ENCODE data around the gene SECISBP2.

The SECISBP2 gene

GRCh38 chr9:89378541-89378940, 60.2 kb downstream of the SECISBP2 start:
- no peak for ATAC-seq (replicated peaks)
- peaks cover 78% of the 10 kb centered on the region for H3K36me3 Mint-ChIP-seq (ENCODE audit: insufficient read depth)
- H3K4me3 Mint-ChIP-seq, result no peak overlapping the region
- peaks cover 31 to 36% of the 10 kb centered on the region in 2 donors for H3K4me1 Mint-ChIP-seq (ENCODE audit: low read depth in 2 of 2)
- peak overlapping the region in 1 of 2 donors; percentile 25 for H3K27ac Mint-ChIP-seq
- no peaks in the 10 kb centered on the region for H3K9me3 Mint-ChIP-seq
- no peak for DNase-seq
- H3K27me3 Mint-ChIP-seq, result no peaks in the 10 kb centered on the region

GRCh38 chr9:89379031-89379430, 60.7 kb downstream of the SECISBP2 start:
- Mint-ChIP-seq H3K4me3 (no peak overlapping the region), H3K9me3 (no peaks in the 10 kb centered on the region), H3K4me1 (ENCODE audit: low read depth in 2 of 2) (peaks cover 31 to 36% of the 10 kb centered on the region in 2 donors), H3K27ac (peak overlapping the region; percentile 25 to 26), H3K36me3 (ENCODE audit: insufficient read depth) (peaks cover 82% of the 10 kb centered on the region), H3K27me3 (no peaks in the 10 kb centered on the region)
- ATAC-seq (replicated peaks), result no peak
- DNase-seq, result no peak

GRCh38 chr9:89379508-89380115, 61.3 kb downstream of the SECISBP2 start:
- Mint-ChIP-seq H3K4me3 (no peak overlapping the region), H3K27ac (peak overlapping the region; percentile 25 to 26), H3K9me3 (no peaks in the 10 kb centered on the region), H3K4me1 (ENCODE audit: low read depth in 2 of 2) (peaks cover 26 to 30% of the 10 kb centered on the region in 2 donors), H3K27me3 (no peaks in the 10 kb centered on the region), H3K36me3 (ENCODE audit: insufficient read depth) (peaks cover 84% of the 10 kb centered on the region)
- DNase-seq (no peak), ATAC-seq (replicated peaks) (no peak)

- no peak for ATAC-seq (replicated peaks)
Observed at GRCh38 chr9:89380437-89381307, 62.4 kb downstream of the SECISBP2 start.

GRCh38 chr9:89381308-89381609, 63.0 kb downstream of the SECISBP2 start:
- H3K4me1 Mint-ChIP-seq (ENCODE audit: low read depth in 2 of 2), result peaks cover 12 to 18% of the 10 kb centered on the region in 2 donors

More at GRCh38 chr9:89380437-89381307, 62.4 kb downstream of the SECISBP2 start:
- Mint-ChIP-seq H3K9me3 (no peaks in the 10 kb centered on the region), H3K4me1 (ENCODE audit: low read depth in 2 of 2) (peaks cover 17 to 22% of the 10 kb centered on the region in 2 donors), H3K27me3 (no peaks in the 10 kb centered on the region), H3K36me3 (ENCODE audit: insufficient read depth) (peaks cover 85% of the 10 kb centered on the region), H3K4me3 (no peak overlapping the region), H3K27ac (peak overlapping the region; percentile 78 to 79)
- no peak for DNase-seq

GRCh38 chr9:89382026-89382986, 64.0 kb downstream of the SECISBP2 start:
- DNase-seq (no peak), ATAC-seq (replicated peaks) (no peak)
- Mint-ChIP-seq H3K4me1 (ENCODE audit: low read depth in 2 of 2) (peaks cover 4 to 11% of the 10 kb centered on the region in 2 donors), H3K27me3 (no peaks in the 10 kb centered on the region), H3K9me3 (no peaks in the 10 kb centered on the region), H3K27ac (peak overlapping the region; percentile 78 to 79), H3K4me3 (no peak overlapping the region), H3K36me3 (ENCODE audit: insufficient read depth) (peaks cover 91% of the 10 kb centered on the region)

More at GRCh38 chr9:89381308-89381609, 63.0 kb downstream of the SECISBP2 start:
- no peak for ATAC-seq (replicated peaks)
- Mint-ChIP-seq H3K27ac (peak overlapping the region; percentile 78 to 79), H3K27me3 (no peaks in the 10 kb centered on the region), H3K4me3 (no peak overlapping the region), H3K36me3 (ENCODE audit: insufficient read depth) (peaks cover 90% of the 10 kb centered on the region), H3K9me3 (no peaks in the 10 kb centered on the region)
- no peak for DNase-seq

- Mint-ChIP-seq H3K9me3 (no peaks in the 10 kb centered on the region), H3K27me3 (no peaks in the 10 kb centered on the region), H3K4me3 (no peak overlapping the region), H3K4me1 (ENCODE audit: low read depth in 2 of 2) (peaks cover 4 to 10% of the 10 kb centered on the region in 2 donors), H3K27ac (peak overlapping the region; percentile 76 to 88), H3K36me3 (ENCODE audit: insufficient read depth) (peaks cover 91% of the 10 kb centered on the region)
- ATAC-seq (replicated peaks), result no peak
- no peak for DNase-seq
Observed at GRCh38 chr9:89383030-89383720, 64.9 kb downstream of the SECISBP2 start.

- H3K27ac Mint-ChIP-seq, result peak overlapping the region; percentile 53 to 76
- ATAC-seq (replicated peaks), result no peak
Observed at GRCh38 chr9:89383721-89384300, 65.5 kb downstream of the SECISBP2 start.

GRCh38 chr9:89384783-89385182, 66.5 kb downstream of the SECISBP2 start:
- Mint-ChIP-seq H3K4me1 (ENCODE audit: low read depth in 2 of 2) (peaks cover 8 to 10% of the 10 kb centered on the region in 2 donors), H3K27ac (peak overlapping the region; percentile 85 to 90), H3K9me3 (no peaks in the 10 kb centered on the region), H3K36me3 (ENCODE audit: insufficient read depth) (peaks cover 93% of the 10 kb centered on the region), H3K4me3 (peak overlapping the region in 1 of 2 donors; percentile 33), H3K27me3 (no peaks in the 10 kb centered on the region)
- no peak for DNase-seq
- ATAC-seq (replicated peaks), result no peak

More at GRCh38 chr9:89383721-89384300, 65.5 kb downstream of the SECISBP2 start:
- peaks cover 4 to 10% of the 10 kb centered on the region in 2 donors for H3K4me1 Mint-ChIP-seq (ENCODE audit: low read depth in 2 of 2)
- no peak overlapping the region for H3K4me3 Mint-ChIP-seq
- H3K9me3 Mint-ChIP-seq, result no peaks in the 10 kb centered on the region
- H3K27me3 Mint-ChIP-seq, result no peaks in the 10 kb centered on the region
- DNase-seq, result no peak
- H3K36me3 Mint-ChIP-seq (ENCODE audit: insufficient read depth), result peaks cover 91% of the 10 kb centered on the region

GRCh38 chr9:89386206-89386605, 67.9 kb downstream of the SECISBP2 start:
- Mint-ChIP-seq H3K27ac (peak overlapping the region; percentile 64 to 84), H3K9me3 (no peaks in the 10 kb centered on the region), H3K4me3 (no peak overlapping the region), H3K27me3 (no peaks in the 10 kb centered on the region), H3K4me1 (ENCODE audit: low read depth in 2 of 2) (peaks cover 8 to 10% of the 10 kb centered on the region in 2 donors), H3K36me3 (ENCODE audit: insufficient read depth) (peaks cover 91% of the 10 kb centered on the region)
- no peak for ATAC-seq (replicated peaks)
- no peak for DNase-seq

- ATAC-seq (replicated peaks) (no peak), DNase-seq (no peak)
- H3K27ac Mint-ChIP-seq, result peak overlapping the region; percentile 64 to 84
- no peaks in the 10 kb centered on the region for H3K27me3 Mint-ChIP-seq
- H3K4me3 Mint-ChIP-seq, result no peak overlapping the region
- peaks cover 92% of the 10 kb centered on the region for H3K36me3 Mint-ChIP-seq (ENCODE audit: insufficient read depth)
- H3K4me1 Mint-ChIP-seq (ENCODE audit: low read depth in 2 of 2), result peaks cover 6 to 8% of the 10 kb centered on the region in 2 donors
- H3K9me3 Mint-ChIP-seq, result no peaks in the 10 kb centered on the region
Observed at GRCh38 chr9:89386797-89387196, 68.5 kb downstream of the SECISBP2 start.

- Mint-ChIP-seq H3K27ac (peak overlapping the region; percentile 38 to 64), H3K4me1 (ENCODE audit: low read depth in 2 of 2) (peaks cover 5 to 8% of the 10 kb centered on the region in 2 donors), H3K27me3 (no peaks in the 10 kb centered on the region), H3K9me3 (no peaks in the 10 kb centered on the region), H3K4me3 (no peak overlapping the region), H3K36me3 (ENCODE audit: insufficient read depth) (peaks cover 96% of the 10 kb centered on the region)
- ATAC-seq (replicated peaks) (no peak), DNase-seq (no peak)
Observed at GRCh38 chr9:89387197-89387849, 69.0 kb downstream of the SECISBP2 start.

Data from effector memory CD8-positive, alpha-beta T cell (primary cell).